ENCODE measurements around the gene FAM9C.

DNA sequence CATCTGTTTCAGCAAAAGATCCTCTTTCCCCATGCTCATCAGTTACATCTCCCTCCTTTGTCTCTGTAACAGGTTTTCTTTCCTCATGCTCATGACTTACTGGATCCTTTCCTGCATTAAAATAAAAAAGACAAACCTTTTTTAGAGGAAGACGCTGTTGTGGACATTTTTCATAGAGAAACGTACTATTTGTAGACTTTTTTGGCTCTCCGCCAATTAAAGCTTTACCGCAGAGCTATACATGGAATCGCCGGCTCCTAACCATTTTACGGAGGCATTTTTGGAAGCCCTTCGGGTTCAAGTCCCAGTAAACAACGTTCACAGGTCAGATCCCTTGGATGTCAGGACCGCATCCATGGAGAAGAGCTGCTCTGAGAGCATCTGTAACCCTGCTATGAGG, 1.3 kb downstream of the FAM9C start:
- TF ChIP-seq POU6F1 (CRISPR knock-in tag; IDR thresholded peaks at IDR 0.05; ENCODE audit: borderline replicate concordance, low read depth) (no peak), ZNF8 (CRISPR knock-in tag; IDR thresholded peaks at IDR 0.05) (no peak), RARB (CRISPR knock-in tag; IDR thresholded peaks at IDR 0.05) (no peak)
